GM12874 (cell line): ENCODE results near the gene KIF1A.

Source experiments
- TF ChIP-seq, protein P1 (sequence below): IDR thresholded peaks from 2 replicates; pipeline ENCODE4 v1.5.1; 2011; ENCODE audit warnings: low read depth, mild to moderate bottlenecking, control low read depth, low read length, moderate library complexity; ENCODE audit not compliant: insufficient read depth

The KIF1A gene

GRCh38 chr2:240814946-240815760 is 4.9 kb downstream of the KIF1A start:
- TF ChIP-seq, protein P1, sequence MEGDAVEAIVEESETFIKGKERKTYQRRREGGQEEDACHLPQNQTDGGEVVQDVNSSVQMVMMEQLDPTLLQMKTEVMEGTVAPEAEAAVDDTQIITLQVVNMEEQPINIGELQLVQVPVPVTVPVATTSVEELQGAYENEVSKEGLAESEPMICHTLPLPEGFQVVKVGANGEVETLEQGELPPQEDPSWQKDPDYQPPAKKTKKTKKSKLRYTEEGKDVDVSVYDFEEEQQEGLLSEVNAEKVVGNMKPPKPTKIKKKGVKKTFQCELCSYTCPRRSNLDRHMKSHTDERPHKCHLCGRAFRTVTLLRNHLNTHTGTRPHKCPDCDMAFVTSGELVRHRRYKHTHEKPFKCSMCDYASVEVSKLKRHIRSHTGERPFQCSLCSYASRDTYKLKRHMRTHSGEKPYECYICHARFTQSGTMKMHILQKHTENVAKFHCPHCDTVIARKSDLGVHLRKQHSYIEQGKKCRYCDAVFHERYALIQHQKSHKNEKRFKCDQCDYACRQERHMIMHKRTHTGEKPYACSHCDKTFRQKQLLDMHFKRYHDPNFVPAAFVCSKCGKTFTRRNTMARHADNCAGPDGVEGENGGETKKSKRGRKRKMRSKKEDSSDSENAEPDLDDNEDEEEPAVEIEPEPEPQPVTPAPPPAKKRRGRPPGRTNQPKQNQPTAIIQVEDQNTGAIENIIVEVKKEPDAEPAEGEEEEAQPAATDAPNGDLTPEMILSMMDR: no peak

DNA sequence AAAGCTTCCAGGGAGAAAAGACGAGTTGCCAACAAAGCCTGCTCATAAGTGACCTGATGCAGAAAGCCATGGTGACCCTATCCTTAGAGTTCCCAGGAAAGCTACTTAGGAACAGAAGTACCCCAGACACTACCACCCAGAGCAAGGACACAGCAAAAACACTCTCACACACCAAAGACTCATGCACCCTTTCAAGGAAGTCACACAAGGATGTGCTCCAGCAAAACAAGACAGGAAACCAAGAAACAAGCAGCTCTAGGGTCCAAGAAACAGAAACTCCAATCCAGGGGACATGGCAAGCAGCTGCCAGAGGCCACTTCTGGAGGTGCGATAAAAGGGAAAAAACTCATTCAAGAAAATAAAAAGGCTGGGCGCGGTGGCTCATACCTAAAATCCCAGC is 5.7 kb downstream of the KIF1A start:
- TF ChIP-seq, protein P1: no peak

DNA sequence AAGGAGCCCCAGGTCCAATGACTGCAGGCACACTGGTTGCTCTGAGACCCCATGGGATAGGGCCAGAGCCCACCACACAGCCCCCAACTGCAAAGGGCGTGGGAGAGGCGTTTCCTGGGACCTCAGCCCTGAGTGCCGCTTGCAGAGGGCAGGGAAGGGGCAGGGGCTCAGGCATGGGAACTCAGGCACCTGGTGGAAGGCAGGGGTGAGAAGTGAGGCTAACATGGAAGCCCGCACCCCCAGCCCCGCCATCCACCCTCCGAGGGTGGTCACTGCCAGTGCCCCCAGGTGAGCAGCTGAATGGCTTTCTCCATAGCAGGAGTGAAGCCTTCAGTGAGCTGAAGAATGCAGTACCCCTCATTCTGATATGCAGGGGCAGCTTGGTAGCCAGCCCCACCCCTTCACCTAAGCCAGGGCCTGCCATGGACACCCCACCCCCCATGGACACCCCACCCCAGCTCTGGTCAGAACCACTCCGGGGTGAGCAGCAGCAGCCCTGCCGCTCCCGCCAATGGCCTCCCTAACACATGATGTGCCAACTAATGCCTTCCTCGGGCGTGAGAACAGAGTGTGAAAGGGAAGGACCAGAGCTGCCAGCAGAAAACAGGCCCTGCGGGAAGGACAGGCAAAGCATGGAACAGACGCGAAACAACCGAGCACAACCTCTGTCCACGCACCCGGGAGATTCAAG is 6.6 kb downstream of the KIF1A start:
- TF ChIP-seq, protein P1: no peak

GRCh38 chr2:240812721-240813120 is 7.3 kb downstream of the KIF1A start:
- TF ChIP-seq, protein P1: no peak

DNA sequence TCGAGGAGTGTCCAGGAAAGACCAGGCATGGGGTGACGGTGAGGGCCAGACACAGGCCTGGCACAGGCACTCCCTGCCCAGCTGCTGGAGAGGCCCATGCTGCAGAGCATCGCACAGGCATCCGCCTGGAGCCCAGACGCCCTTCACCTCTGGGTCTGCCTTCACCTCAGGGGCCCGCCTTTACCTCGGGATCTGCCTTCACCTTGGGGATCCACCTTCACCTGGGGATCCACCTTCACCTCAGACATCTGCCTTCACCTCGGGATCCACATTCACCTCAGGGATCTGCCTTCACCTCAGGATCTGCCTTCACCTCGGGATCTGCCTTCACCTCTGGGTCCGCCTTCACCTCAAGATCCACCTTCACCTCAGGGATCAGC is 7.7 kb downstream of the KIF1A start:
- TF ChIP-seq, protein P1: no peak

GRCh38 chr2:240811346-240812300 is 8.4 kb downstream of the KIF1A start:
- TF ChIP-seq, protein P1: no peak

DNA sequence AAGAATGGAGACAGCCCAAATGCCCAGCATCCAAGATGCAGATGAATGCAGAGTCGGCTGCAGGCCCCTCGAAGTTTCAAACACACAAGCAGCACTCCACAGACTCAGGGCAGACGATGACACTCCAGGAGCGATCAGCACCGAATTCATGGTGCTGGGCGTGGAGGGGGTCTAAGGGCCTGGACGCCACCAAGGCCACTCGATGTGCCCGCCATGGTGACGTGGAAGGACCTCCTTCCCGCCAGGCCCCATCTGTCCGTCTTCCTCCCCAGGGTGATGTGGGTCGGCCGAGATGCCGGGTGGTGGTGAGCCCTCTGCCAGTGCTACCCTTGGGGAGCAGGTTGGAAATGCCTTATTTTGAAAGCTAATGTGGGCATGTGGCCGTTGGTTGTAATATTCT is 9.4 kb downstream of the KIF1A start:
- TF ChIP-seq, protein P1: no peak
